CD14-positive monocyte (primary cell): ENCODE data around the gene ABCB4. TPM values are rescaled to one million over a fixed set of nuclear protein-coding genes. Genes with fewer than 3 reads are reported as not detected.

ENCODE experiments used
- DNase-seq, 3 donors: peaks; one replicate each; pipeline ENCODE4 v3.0.0-alpha.2; 2011 to 2022
- H2AFZ ChIP-seq: 2 replicates; pipeline ENCODE4 v1.6.0; 2012; ENCODE audit warnings: mild to moderate bottlenecking, low read depth, low read length, inconsistent platforms; ENCODE audit not compliant: insufficient read depth, poor library complexity, severe bottlenecking
- H3K27ac ChIP-seq, 2 donors: 1 replicate in 1 of 2; 2 replicates in 1 of 2; pipeline ENCODE4 v1.5.1; 2012 to 2013; ENCODE audit warnings: low read length in 2 of 2, control low read depth in 1 of 2, inconsistent platforms in 1 of 2, low read depth in 1 of 2, mild to moderate bottlenecking in 1 of 2
- H3K27me3 ChIP-seq, 2 donors: one replicate each; pipeline versions ENCODE4 v1.6.0 to v1.6.1; 2011 to 2013; ENCODE audit warnings: low read length in 2 of 2; ENCODE audit not compliant: control insufficient read depth in 2 of 2, insufficient read depth in 2 of 2
- H3K36me3 ChIP-seq, 2 donors: replicated peaks in 1 of 2; 1 replicate in 1 of 2; 2 replicates in 1 of 2; pipeline versions ENCODE4 v1.5.1 to v1.6.1; 2012 to 2013; ENCODE audit warnings: low read length in 2 of 2, control low read depth in 1 of 2, inconsistent platforms in 1 of 2, mild to moderate bottlenecking in 1 of 2; ENCODE audit not compliant: insufficient read depth in 2 of 2, control insufficient read depth in 1 of 2
- H3K4me1 ChIP-seq, 2 donors: 1 replicate in 1 of 2; 2 replicates in 1 of 2; pipeline versions ENCODE4 v1.5.1 to v1.6.1; 2012 to 2013; ENCODE audit warnings: low read length in 2 of 2, control low read depth in 1 of 2, inconsistent platforms in 1 of 2, mild to moderate bottlenecking in 1 of 2, moderate library complexity in 1 of 2; ENCODE audit not compliant: insufficient read depth in 2 of 2, control insufficient read depth in 1 of 2
- H3K4me2 ChIP-seq: replicated peaks from 2 replicates; pipeline ENCODE3; 2012; ENCODE audit warnings: low read length, moderate library complexity, mild to moderate bottlenecking; ENCODE audit not compliant: poor library complexity, severe bottlenecking; ENCODE audit errors: extremely low read depth
- H3K4me3 ChIP-seq, 3 experiments: fragments of 200-600 bp in 1 of 3; sonication (generic) in 1 of 3; replicated peaks in 1 of 3; 1 replicate in 2 of 3; 2 replicates in 1 of 3; pipeline ENCODE4 v1.5.1; 2011 to 2013; ENCODE audit warnings: low read length in 3 of 3, mild to moderate bottlenecking in 3 of 3, control low read depth in 2 of 3, low read depth in 2 of 3, inconsistent platforms in 1 of 3, moderate library complexity in 1 of 3
- H3K79me2 ChIP-seq: 2 replicates; pipeline ENCODE4 v1.6.0; 2012; ENCODE audit warnings: mild to moderate bottlenecking, control low read depth, inconsistent platforms, low read length, moderate library complexity; ENCODE audit not compliant: insufficient read depth
- H3K9ac ChIP-seq: 2 replicates; pipeline ENCODE4 v1.6.0; 2017; ENCODE audit warnings: low read length, mild to moderate bottlenecking; ENCODE audit not compliant: insufficient read depth, poor library complexity, severe bottlenecking
- H3K9me3 ChIP-seq, 2 donors: replicated peaks in 1 of 2; 1 replicate in 1 of 2; 2 replicates in 1 of 2; pipeline versions ENCODE4 v1.5.1 to v1.6.1; 2012 to 2013; ENCODE audit warnings: low read length in 2 of 2, control low read depth in 1 of 2; ENCODE audit not compliant: control insufficient read depth in 1 of 2, insufficient read depth in 1 of 2
- H4K20me1 ChIP-seq: 2 replicates; pipeline ENCODE4 v1.6.0; 2012; ENCODE audit warnings: mild to moderate bottlenecking, low read length, control low read depth, moderate library complexity; ENCODE audit not compliant: insufficient read depth
- H3K27ac Mint-ChIP-seq, 7 donors: one replicate each; pipeline ENCODE4 v1.8.0; 2020; ENCODE audit warnings: mild to moderate bottlenecking in 7 of 7, mixed read lengths in 7 of 7, moderate library complexity in 6 of 7, inconsistent platforms in 2 of 7
- H3K27me3 Mint-ChIP-seq, 3 donors: one replicate each; pipeline ENCODE4 v1.8.0; 2021 to 2022; ENCODE audit warnings: low read depth in 3 of 3, mild to moderate bottlenecking in 3 of 3, mixed read lengths in 3 of 3, moderate library complexity in 3 of 3, inconsistent platforms in 1 of 3
- H3K36me3 Mint-ChIP-seq, 2 donors: one replicate each; pipeline ENCODE4 v1.8.0; 2020; ENCODE audit warnings: mixed read lengths in 2 of 2, inconsistent platforms in 1 of 2, mild to moderate bottlenecking in 1 of 2
- H3K4me1 Mint-ChIP-seq: one replicate; pipeline ENCODE4 v1.8.0; 2020; ENCODE audit warnings: mild to moderate bottlenecking, mixed read lengths
- H3K4me3 Mint-ChIP-seq, 2 donors: one replicate each; pipeline ENCODE4 v1.8.0; 2020; ENCODE audit warnings: mild to moderate bottlenecking in 2 of 2, mixed read lengths in 2 of 2, moderate library complexity in 1 of 2
- H3K9me3 Mint-ChIP-seq, 7 donors: one replicate each; pipeline ENCODE4 v1.8.0; 2020 to 2022; ENCODE audit warnings: mixed read lengths in 7 of 7, mild to moderate bottlenecking in 6 of 7, moderate library complexity in 6 of 7, inconsistent platforms in 2 of 7
- WGBS: methylation state at CpG from one replicate; pipeline ENCODE4 v1.1.5; 2013; ENCODE audit warnings: missing lambda C conversion rate; ENCODE audit not compliant: insufficient coverage; 5-methylcytosine and 5-hydroxymethylcytosine counted together
- intact Hi-C, 2 donors: fragments of 100-400 bp; cut with micrococcal nuclease; formaldehyde crosslinking; loops; one replicate each; pipeline versions ENCODE4 v1.15.0 to v1.15.1; 2023
- polyA plus RNA-seq, 3 donors: library from polyadenylated mRNA; depleted of rRNA in 1 of 3; unstranded in 2 of 3; stranded (reverse) in 1 of 3; fragments of 300-500 nt in 2 of 3; fragments of >200 nt in 1 of 3; fragmentation: Illumina TruSeq in 2 of 3; gene quantifications; 1 replicate in 2 of 3; 2 replicates in 1 of 3; pipeline ENCODE4 v1.2.3, GENCODE V29; 2012 to 2021
- TF ChIP-seq, protein P1 (sequence below): fragments of 200-600 bp; IDR thresholded peaks from one replicate; pipeline ENCODE4 v1.8.0; 2022; ENCODE audit warnings: antibody characterized with exemption, mild to moderate bottlenecking

Gene ABCB4
- polyA plus RNA-seq, 3 donors: 0.09 TPM; not detected in 2

DNA sequence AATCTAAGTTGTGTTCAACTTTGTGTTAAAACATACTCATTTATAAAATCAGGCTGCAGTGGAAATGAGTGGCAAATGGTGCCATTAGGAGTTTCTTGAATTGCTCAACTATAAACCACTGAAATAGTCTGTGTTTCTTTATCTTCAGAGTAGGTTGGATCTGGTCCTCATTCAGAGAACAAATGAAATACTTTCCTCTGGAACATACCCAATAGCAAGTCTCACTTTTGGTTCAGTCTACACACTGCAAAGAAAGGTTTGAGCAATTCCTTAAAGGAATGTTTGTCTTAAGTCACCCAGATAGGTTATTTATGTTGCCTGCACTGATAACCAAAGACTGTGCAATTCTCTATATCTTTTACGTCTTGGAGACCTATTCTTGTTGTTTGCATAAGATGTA is 62.5 kb downstream of the ABCB4 start:
- no peak overlapping the region for H3K27ac Mint-ChIP-seq
- H4K20me1 ChIP-seq: no peaks in the 10 kb centered on the region
- no peaks in the 10 kb centered on the region for H3K27me3 ChIP-seq
- no peaks in the 10 kb centered on the region for H3K4me1 Mint-ChIP-seq
- H3K36me3 Mint-ChIP-seq: no peaks in the 10 kb centered on the region
- H3K9me3 ChIP-seq: no peaks in the 10 kb centered on the region
- H3K79me2 ChIP-seq: no peaks in the 10 kb centered on the region
- intact Hi-C loops: no loop called here
- H3K36me3 ChIP-seq: no peaks in the 10 kb centered on the region
- no CpG with 5 or more reads among the region's 1 CpG for WGBS
- no peak for DNase-seq
- no peaks in the 10 kb centered on the region for H3K9me3 Mint-ChIP-seq
- H3K27me3 Mint-ChIP-seq: no peaks in the 10 kb centered on the region
- H3K4me2 ChIP-seq: no peak overlapping the region
- H3K4me1 ChIP-seq: no peaks in the 10 kb centered on the region
- H2AFZ ChIP-seq: no peak overlapping the region
- H3K4me3 Mint-ChIP-seq: no peak overlapping the region
- H3K27ac ChIP-seq: no peak overlapping the region
- TF ChIP-seq, protein P1, sequence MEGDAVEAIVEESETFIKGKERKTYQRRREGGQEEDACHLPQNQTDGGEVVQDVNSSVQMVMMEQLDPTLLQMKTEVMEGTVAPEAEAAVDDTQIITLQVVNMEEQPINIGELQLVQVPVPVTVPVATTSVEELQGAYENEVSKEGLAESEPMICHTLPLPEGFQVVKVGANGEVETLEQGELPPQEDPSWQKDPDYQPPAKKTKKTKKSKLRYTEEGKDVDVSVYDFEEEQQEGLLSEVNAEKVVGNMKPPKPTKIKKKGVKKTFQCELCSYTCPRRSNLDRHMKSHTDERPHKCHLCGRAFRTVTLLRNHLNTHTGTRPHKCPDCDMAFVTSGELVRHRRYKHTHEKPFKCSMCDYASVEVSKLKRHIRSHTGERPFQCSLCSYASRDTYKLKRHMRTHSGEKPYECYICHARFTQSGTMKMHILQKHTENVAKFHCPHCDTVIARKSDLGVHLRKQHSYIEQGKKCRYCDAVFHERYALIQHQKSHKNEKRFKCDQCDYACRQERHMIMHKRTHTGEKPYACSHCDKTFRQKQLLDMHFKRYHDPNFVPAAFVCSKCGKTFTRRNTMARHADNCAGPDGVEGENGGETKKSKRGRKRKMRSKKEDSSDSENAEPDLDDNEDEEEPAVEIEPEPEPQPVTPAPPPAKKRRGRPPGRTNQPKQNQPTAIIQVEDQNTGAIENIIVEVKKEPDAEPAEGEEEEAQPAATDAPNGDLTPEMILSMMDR: no peak
- no peak overlapping the region for H3K9ac ChIP-seq
- no peak overlapping the region for H3K4me3 ChIP-seq

GRCh38 chr7:87411186-87411585 is 64.3 kb downstream of the ABCB4 start:
- H3K27ac ChIP-seq: no peak overlapping the region
- TF ChIP-seq, protein P1: no peak
- no peak overlapping the region for H3K4me3 Mint-ChIP-seq
- intact Hi-C loops: no loop called here
- no peaks in the 10 kb centered on the region for H3K4me1 Mint-ChIP-seq
- no peak overlapping the region for H3K9ac ChIP-seq
- no peaks in the 10 kb centered on the region for H3K4me1 ChIP-seq
- H3K4me3 ChIP-seq: no peak overlapping the region
- H2AFZ ChIP-seq: no peak overlapping the region
- no peaks in the 10 kb centered on the region for H4K20me1 ChIP-seq
- H3K9me3 Mint-ChIP-seq: peaks cover 0 to 4% (median 0%) of the 10 kb centered on the region in 7 donors
- no peaks in the 10 kb centered on the region for H3K36me3 ChIP-seq
- no peaks in the 10 kb centered on the region for H3K36me3 Mint-ChIP-seq
- no peaks in the 10 kb centered on the region for H3K9me3 ChIP-seq
- DNase-seq: no peak
- no peaks in the 10 kb centered on the region for H3K79me2 ChIP-seq
- no peaks in the 10 kb centered on the region for H3K27me3 Mint-ChIP-seq
- no peaks in the 10 kb centered on the region for H3K27me3 ChIP-seq
- WGBS: no CpG with 5 or more reads among the region's 1 CpG
- no peak overlapping the region for H3K27ac Mint-ChIP-seq
- no peak overlapping the region for H3K4me2 ChIP-seq
